Left forelimb (tissue), 1 donor: Measurements from ENCODE around the gene MRPL2.

Source experiments
- DNase-seq: peaks from one replicate; pipeline ENCODE4 v3.0.0-alpha.2; 2018; ENCODE audit warnings: low spot score

The MRPL2 gene

DNA sequence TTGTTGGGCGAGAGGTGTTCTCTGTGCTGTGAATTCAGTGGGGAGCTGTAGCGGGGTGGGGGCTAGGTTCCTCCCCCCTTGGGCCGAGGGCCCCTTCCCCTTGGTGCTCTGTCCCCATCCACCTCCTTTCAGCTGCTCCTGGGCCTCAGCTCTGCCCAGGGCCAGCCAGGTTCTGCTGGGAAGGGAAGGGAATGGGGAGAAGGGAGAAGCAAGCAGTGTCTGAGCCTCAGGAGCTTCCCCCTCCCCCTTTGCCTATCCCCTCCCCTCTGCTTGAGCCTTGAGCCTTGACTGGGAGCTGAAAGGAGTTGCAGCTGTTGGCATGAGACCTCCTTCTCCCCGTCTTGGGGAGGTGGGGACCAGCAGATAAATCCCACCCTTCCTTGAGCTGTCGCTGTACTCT, 38.4 kb downstream of the MRPL2 start:
- no peak for DNase-seq

DNA sequence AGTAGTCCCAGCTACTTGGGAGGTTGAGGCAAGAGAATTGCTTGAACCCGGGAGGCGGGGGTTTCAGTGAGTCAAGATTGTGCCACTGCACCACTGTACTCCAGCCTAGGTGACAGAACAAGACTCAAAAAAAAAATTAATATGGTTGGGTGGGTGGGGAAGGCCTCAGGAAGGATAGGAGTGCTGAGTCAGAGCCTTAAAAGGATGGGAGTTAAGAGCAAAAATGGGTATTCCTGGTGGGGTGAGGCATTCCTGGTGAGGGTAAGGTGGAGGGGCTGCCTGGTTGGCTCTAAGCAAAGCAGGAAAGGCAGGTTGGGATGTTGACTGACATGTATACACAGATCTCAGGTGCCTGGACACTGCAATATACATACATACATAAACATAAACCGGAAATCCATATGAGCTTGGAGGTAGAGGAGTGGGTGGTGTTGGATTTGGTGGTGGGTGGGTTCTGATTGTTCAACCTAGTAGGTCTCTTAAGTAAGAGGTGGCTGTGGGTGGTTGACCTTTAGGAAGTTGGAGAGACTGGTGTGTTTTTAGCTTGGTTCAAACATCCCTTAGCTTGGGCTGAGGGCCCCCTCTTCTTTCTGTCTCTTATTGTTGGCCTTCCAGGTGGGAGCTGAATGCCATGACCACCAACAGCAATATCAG, 39.1 kb downstream of the MRPL2 start:
- DNase-seq, result no peak

DNA sequence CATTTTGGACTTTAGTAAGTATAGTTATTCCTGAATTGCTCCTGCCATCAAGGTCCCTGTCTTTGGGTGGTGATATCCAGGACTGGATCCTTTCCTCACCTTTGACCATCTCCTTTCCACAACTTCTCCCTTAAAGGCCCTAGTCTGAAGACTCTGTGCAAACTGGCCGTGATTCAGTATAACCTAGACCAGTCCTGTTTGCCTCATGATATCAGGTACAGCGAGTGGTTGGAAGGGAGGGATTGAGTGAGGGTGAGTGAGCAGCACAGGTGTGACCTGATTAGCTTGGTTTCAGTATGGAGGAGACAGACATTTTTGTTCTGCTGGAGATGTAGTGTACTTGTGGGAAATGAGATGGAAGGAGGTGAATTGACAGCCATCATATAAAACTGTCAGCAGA, 40.1 kb downstream of the MRPL2 start:
- no peak for DNase-seq

DNA sequence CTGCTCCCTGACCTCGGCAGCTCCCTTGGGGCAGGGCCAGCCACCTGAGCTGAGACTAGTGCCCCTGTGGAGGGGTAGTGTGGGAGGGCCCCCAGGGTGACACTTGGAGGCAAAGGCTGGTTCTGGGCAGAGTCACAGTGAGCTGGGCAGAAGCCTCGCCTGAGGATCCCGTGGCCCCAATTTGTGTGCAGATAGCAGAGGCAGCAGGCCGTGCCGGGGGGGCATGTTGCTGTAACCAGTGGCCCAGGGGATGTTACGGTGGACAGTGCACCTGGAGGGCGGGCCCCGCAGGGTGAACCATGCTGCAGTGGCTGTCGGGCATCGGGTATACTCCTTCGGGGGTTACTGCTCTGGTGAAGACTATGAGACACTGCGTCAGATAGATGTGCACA, 42.3 kb downstream of the MRPL2 start:
- no peak for DNase-seq

DNA sequence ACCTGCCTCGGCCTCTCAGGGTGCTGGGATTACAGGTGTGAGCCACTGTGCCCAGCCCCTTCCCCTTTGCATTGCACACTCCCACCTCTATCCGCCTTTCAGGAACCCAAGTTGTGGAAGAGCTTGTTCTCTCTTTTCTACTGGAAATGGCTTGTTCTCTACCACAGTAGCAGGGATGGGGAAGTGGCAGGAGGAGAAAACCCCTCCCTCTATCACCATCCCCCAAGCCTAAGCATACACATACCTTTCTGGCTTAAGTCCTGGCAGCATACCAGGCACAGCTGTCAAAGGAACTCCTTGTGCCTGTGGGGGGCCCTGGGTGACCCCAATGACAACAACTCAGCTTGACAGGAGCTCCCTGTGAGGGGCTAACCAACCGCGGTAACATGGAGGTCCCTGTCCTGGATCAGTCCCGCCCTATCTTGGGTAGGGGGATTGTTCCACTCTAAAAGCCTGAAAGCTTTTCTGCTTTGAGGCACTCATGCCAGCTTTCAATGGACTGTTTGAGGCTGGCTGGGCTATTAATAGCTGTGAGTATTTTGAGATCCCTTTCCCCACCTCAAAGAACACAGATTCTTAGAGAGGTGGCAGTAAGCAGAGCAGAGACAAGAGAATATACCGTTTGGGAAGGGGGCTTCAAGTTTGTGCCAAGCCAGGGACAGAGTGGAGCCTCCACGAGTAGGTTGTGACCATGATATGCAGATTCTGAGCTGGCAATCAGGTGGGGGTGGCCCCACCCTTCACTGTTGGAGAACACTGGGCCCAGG, 42.9 kb downstream of the MRPL2 start:
- no peak for DNase-seq

DNA sequence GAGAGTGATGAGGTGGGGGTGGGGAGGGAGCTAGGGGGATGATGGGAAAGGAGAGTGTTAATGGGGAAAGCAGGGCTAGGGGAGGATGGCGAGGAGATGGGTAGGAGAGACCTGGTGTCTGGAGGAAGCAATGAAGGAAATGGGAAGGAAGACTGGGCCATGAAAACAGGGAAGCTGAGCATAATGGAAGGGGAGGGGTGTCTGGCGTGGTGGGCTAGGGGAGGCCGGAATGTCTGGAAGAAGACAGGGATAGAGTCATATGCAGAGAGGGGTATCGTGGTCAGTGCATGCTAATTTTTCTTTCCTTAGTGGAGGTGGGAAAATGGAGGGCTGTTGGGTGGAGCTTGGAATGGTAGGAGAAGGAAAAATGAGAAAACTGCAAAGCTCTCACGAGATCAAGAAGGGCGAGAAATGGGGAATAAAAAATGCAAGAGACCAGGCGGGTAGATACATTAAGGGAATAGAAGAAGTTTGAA, 44.8 kb downstream of the MRPL2 start:
- DNase-seq, result no peak

DNA sequence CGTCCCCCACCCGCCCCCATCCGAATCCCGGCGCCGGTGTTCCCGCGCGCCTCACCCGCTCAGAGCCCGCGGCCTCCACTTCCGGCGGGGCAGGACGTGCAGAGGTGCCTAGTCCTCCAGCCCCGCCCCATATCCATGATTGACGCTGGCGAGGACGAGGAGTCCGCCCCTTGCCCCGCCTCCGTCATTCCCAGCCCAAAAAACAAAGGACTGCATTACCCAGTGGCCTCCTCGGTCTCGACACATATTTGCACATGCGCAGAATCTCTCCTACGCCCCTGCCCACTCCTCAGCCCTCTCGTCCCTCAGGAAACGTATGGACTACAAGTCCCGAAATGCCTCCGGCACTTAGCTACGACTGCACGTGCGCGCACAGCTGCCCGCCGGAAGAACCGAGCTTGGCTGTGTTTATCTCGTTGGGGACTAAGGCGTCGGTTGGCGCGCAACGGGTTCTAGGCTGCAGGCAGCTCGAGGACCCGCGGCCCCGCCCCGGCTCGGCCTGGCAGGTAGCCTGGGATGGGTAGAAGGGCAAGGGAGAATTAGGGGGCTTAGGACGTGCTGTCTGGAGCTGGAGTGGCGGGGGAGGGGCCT, 45.3 kb downstream of the MRPL2 start, which contains the start of the genes KLHDC3 and MEA1:
Gene KLHDC3 (plus strand): TSS at position 407 of the 591 bp plus-strand sequence. CDS start 2,944 bp downstream, outside the sequence.
Gene MEA1 (minus strand): TSS at position 104 of the 591 bp plus-strand sequence. CDS start 133 bp downstream, outside the sequence.
- DNase-seq, result peak; percentile 99

DNA sequence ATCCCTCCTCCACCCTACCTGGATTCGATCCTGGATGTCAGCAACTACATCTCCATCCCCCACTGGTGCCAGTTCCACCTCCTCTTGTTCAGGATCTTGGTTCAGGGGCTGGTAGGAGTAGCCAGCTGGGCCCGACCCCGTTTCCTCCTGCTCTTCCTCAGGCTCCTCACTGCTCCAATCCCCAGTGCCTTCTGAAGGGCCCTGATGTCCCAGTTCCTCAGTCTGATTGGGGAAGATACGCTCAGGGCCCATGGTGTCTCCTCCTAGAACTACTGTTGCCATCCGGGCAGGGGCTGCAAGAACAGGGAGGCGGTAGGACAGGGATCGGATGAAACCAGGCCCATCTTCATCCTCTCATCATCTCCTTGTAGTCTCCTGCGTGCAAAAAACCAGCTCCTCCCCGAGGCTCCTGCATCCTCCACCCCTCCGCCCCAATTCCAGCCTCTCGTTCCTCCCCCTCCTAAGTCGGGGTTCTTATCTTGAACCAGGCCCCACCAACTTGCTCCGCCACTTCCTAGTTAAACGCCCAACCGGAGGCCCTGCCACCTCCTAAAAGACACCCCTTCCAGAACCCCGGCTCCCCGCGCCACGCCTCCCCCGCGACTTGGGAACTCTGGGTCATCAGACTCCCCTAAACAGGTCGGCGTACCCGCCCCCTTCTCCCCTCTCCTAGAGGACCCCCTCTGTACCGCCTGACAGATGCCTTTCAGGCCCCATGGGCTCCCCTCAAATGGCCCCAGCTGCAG, 46.0 kb downstream of the MRPL2 start:
- DNase-seq, result no peak

DNA sequence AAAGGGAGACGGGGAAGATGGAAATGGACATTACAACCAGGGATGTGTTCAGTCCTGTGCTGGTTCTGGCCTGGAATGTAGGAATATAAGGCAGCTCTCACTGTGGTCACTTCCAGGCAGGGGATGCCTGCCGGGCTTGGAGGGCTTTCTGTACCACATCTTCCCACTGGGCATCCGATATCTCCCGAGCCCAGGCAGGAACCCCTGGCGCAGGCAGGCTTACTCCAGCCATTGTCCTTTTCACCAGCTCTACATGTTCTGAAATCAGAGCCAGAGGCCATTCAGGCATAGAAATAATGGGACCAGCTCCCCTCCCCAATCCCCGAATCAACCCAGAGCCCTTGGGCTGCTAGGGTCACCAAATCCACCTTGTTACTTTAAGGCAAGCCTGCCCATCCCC, 46.9 kb downstream of the MRPL2 start:
- no peak for DNase-seq

DNA sequence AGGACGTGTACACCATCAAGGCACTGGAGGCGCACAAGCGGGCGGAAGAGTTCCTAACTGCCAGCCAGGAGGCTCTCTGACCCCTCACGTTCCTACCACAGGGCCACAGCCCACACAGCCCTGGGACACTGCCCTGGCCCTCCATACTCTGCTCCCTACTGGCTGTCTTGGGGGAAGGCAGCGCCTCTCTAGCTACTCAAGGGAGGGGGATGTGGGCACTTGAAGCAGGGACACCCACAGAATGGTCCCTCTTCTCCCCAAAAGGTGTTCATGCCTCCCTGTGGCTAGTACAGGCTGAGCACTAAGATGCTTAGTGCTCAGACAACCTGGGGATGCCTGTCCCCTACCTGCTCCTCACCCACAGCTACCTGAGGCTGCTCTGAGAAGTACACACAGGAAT, 48.0 kb downstream of the MRPL2 start:
- no peak for DNase-seq

DNA sequence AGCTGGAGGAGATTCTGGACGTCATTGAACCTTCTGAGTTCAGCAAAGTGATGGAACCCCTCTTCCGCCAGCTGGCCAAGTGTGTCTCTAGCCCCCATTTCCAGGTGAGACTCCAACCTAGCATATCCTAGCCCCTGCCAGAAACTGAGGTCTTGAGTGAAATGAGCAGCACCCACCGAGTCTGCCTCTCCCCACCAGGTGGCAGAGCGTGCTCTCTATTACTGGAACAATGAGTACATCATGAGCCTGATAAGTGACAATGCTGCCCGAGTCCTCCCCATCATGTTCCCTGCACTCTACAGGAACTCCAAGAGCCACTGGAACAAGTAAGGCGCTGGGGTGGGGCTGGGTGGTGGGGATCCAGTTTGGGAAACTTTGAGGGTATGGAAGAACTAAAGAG, 50.1 kb downstream of the MRPL2 start:
- DNase-seq, result no peak

DNA sequence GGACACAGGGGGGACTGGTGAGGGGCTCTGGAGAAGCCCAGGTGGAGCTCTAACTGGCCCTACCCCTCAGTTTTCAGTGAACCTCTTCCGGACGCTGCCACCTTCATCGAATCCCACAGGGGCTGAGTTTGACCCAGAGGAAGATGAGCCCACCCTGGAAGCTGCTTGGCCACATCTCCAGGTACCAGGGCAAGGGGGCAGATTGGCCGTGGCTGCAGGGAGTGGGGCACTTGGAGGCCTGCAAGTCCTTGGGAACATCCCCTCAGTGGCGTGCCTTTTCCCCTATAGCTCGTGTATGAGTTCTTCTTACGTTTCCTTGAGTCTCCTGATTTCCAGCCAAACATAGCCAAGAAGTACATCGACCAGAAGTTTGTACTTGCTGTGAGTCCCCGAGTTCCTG, 52.1 kb downstream of the MRPL2 start:
- no peak for DNase-seq

DNA sequence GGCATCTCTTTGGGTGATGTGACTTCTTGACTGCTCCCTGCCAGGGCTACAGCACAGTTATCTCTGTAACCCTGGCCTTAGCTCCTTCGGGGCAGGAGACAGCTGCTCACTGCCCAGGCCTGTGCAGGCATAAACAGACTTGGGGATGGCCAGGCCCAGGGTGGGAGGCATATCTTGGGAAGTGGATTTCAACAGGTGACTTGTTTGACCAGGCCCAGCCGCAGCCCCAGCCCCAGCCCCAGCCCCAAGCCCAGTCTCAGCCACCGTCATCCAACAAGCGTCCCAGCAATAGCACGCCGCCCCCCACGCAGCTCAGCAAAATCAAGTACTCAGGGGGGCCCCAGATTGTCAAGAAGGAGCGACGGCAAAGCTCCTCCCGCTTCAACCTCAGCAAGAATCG, 53.0 kb downstream of the MRPL2 start:
- no peak for DNase-seq

DNA sequence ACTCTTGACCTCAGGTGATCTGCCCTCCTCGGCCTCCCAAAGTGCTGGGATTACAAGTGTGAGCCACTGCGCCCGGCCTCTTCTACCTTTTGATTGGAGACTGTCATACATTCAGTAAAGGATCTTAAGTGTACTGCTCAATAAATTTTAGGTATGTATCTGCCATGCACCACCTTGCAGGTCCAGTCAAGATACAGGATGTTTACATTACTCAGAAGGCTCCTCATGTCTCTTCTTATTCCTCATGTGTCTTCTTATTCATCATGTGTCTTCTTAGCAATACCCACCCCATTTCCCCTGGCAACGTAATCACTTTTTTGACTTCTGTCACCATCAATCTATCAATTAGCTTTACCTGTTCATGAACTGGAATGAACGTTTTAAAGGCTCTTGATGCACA, 53.4 kb downstream of the MRPL2 start:
- DNase-seq, result no peak
